Stimulated activated CD4-positive, alpha-beta T cell treated with anti-CD3 and anti-CD28 coated beads, Interleukin-2, amount 100 ng/mL, for 4 hours (primary cell): ENCODE measurements around the gene DOCK9.

Experiments used
- DNase-seq: peaks from one replicate; pipeline ENCODE4 v3.0.0-alpha.2; 2020; ENCODE audit warnings: low read depth

The DOCK9 gene

GRCh38 chr13:98975822-98976261 lies 2.0 kb downstream of the DOCK9 start:
- DNase-seq: no peak

- DNase-seq: no peak
These were observed 3.8 kb downstream of the DOCK9 start for GRCh38 chr13:98974053-98974452.

GRCh38 chr13:98972627-98973026 lies 5.2 kb downstream of the DOCK9 start:
- DNase-seq: no peak

GRCh38 chr13:98972059-98972458 lies 5.8 kb downstream of the DOCK9 start:
- no peak for DNase-seq

GRCh38 chr13:98970330-98970729 lies 7.5 kb downstream of the DOCK9 start:
- DNase-seq: no peak

GRCh38 chr13:98967491-98967890 lies 10.4 kb downstream of the DOCK9 start:
- DNase-seq: no peak

- DNase-seq: no peak
These were observed 11.8 kb downstream of the DOCK9 start for GRCh38 chr13:98966019-98966418.

- no peak for DNase-seq
These were observed 12.5 kb downstream of the DOCK9 start for GRCh38 chr13:98965325-98965724.

- no peak for DNase-seq
These were observed 13.9 kb downstream of the DOCK9 start for GRCh38 chr13:98963917-98964316.

- no peak for DNase-seq
These were observed 14.8 kb downstream of the DOCK9 start for GRCh38 chr13:98962901-98963590.

- no peak for DNase-seq
These were observed 16.3 kb downstream of the DOCK9 start for GRCh38 chr13:98961503-98962105.

- no peak for DNase-seq
These were observed 17.0 kb downstream of the DOCK9 start for GRCh38 chr13:98960606-98961502.

- DNase-seq: no peak
These were observed 17.9 kb downstream of the DOCK9 start for GRCh38 chr13:98959786-98960605.

GRCh38 chr13:98959291-98959690 lies 18.6 kb downstream of the DOCK9 start:
- DNase-seq: no peak

GRCh38 chr13:98958443-98958794 lies 19.4 kb downstream of the DOCK9 start:
- DNase-seq: no peak

- no peak for DNase-seq
These were observed 20.0 kb downstream of the DOCK9 start for GRCh38 chr13:98957731-98958442.

GRCh38 chr13:98955336-98955735 lies 22.5 kb downstream of the DOCK9 start:
- DNase-seq: no peak

GRCh38 chr13:98954313-98954712 lies 23.6 kb downstream of the DOCK9 start:
- DNase-seq: no peak

- no peak for DNase-seq
These were observed 26.6 kb downstream of the DOCK9 start for GRCh38 chr13:98951266-98951665.

- no peak for DNase-seq
These were observed 27.2 kb downstream of the DOCK9 start for GRCh38 chr13:98950705-98951104.

GRCh38 chr13:98947925-98948324 lies 29.9 kb downstream of the DOCK9 start:
- DNase-seq: no peak
